Astrocyte of the spinal cord (primary cell): ENCODE data around the gene TXNDC16.

ENCODE experiments used
- DNase-seq: peaks from one replicate; pipeline ENCODE4 v3.0.0; 2011; ENCODE audit warnings: low read depth, low spot score
- H3K4me3 ChIP-seq: 2 replicates; pipeline ENCODE4 v1.5.1; 2011; ENCODE audit warnings: low read depth, mild to moderate bottlenecking, low read length, moderate library complexity
- in situ Hi-C: cut with HindIII; loops from 2 replicates; pipeline ENCODE4 v1.10.0; 2017; ENCODE audit warnings: low sequenced_read_pairs
- TF ChIP-seq, protein P1 (sequence below): IDR thresholded peaks from 2 replicates; pipeline ENCODE4 v1.5.1; 2012; ENCODE audit warnings: low read depth, mild to moderate bottlenecking, low read length, inconsistent platforms

TXNDC16 gene

DNA sequence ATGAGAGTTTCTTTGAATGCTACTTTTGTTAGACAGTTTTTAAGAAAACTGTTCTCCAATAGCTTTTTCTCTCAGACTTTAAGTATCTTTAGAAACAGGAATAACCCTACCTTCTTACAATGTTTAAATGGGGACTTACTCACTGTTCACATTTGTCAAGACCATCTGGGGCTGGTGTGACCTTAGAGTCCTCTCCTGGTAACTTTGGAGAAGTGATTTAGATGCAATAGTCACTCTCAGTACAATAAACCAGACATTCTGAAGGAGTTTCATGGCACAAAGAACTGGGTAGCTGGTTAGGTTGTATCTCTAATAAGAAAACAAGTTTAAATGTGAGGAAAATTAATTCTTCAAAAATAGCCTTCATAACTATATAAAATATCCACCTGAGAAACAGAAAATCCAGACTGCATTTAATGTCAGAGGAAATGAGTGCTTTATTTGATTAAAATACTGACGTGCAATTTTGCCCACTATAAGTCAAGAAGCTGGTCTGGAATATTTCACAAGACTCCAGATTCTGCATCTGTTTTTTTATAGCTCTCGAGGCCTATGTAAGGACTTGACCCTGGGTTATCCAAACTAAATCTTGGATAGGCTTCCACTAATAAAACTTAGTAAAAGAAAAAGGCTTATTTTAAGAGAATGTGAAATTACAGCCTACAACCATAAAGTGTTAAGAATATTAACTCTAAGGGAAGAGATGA is 129.5 kb downstream of the TXNDC16 start:
- no peak for DNase-seq
- in situ Hi-C loops, result no loop called here
- TF ChIP-seq, protein P1, sequence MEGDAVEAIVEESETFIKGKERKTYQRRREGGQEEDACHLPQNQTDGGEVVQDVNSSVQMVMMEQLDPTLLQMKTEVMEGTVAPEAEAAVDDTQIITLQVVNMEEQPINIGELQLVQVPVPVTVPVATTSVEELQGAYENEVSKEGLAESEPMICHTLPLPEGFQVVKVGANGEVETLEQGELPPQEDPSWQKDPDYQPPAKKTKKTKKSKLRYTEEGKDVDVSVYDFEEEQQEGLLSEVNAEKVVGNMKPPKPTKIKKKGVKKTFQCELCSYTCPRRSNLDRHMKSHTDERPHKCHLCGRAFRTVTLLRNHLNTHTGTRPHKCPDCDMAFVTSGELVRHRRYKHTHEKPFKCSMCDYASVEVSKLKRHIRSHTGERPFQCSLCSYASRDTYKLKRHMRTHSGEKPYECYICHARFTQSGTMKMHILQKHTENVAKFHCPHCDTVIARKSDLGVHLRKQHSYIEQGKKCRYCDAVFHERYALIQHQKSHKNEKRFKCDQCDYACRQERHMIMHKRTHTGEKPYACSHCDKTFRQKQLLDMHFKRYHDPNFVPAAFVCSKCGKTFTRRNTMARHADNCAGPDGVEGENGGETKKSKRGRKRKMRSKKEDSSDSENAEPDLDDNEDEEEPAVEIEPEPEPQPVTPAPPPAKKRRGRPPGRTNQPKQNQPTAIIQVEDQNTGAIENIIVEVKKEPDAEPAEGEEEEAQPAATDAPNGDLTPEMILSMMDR, result no peak
- H3K4me3 ChIP-seq, result no peak overlapping the region

DNA sequence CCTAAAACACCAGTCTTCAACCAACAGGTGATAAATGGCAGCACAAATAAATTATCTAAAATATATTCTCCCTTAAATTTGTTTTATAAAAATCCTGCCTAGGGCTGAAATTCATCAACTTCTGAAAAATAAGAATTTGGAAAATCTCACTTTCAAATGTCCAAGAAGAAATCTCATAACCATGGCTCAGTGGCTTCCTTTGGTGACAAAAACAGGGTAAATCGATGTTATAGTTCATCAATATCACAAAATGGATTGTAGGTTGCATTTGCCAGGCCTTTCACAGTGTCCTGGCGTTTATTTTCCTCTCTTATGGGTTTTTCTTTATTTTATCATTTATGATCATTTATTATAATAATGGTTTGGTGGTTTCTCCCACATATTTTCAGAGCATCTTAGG is 135.2 kb downstream of the TXNDC16 start:
- no peak overlapping the region for H3K4me3 ChIP-seq
- TF ChIP-seq, protein P1, result no peak
- in situ Hi-C loops, result no loop called here
- no peak for DNase-seq

DNA sequence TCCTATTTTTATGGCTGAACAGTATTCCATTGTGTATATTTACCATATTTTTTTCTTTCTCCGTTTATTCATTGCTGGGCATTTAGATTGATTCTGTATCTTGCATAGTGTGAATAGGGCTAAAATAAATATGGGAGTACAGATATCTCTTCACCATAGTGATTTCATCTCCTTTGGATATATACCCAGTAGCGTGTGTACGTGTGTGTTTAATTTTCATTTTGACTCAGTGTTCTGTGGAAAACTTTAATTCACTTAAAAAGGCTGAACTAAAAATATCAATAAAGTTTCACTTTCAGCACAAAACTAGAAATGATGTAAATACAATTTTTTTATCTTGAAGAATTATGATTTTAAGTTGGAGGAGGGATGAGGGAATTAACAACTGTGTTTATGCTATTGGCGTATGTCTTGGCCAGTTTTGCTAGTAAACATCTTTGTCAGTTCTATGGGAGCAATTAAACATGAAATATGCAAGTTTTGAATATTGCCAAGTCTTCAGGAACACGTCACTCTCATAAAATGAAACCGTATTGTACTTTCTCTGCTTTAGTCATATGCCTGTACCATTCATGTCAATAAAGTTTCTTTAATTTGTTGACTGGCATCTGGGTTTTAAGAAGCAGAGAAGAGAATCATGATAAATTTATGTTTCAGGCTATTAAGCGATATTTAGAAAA is 138.4 kb downstream of the TXNDC16 start:
- H3K4me3 ChIP-seq, result no peak overlapping the region
- in situ Hi-C loops, result no loop called here
- TF ChIP-seq, protein P1, result no peak
- DNase-seq, result peak; percentile 4

DNA sequence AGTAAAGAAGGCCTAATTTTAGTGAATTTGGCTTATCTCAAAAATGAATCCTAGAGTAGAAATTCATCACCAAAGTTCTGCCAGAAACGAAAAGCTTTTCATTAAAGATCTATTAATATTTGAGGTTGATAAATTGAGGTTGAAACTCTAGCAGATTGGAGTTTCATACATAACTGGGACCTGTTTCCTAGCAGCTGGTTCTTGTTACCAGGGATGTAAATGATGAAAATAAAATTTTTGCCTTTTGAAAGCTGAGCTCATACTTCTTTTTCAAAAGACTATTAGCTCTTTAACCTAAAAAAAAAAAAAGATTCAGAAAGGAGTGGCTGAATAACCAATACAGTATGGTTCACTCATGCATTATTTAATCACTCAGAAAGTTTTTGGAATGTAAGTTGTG is 139.9 kb downstream of the TXNDC16 start:
- H3K4me3 ChIP-seq, result no peak overlapping the region
- in situ Hi-C loops, result no loop called here
- no peak for DNase-seq
- TF ChIP-seq, protein P1, result no peak

DNA sequence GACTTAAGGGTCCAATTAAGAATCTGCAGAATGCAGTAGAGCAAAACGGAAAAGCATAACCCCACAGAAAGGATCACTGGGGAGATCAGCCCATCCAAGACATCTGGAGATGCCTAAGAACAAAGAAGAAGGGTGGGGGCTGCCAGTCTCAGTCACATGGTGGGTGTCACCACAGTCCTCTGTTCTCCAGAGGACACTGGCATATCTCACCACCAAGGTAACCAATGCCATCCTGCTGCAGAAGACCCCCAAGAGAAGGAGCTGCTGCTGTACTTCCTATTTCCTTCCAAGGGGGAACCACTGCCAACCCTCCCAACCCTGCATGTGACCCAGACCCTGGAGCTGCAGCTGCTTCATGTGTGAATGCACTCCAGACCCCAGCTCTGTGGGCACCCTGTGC is 147.0 kb downstream of the TXNDC16 start:
- in situ Hi-C loops, result no loop called here
- no peak overlapping the region for H3K4me3 ChIP-seq
- TF ChIP-seq, protein P1, result no peak
- DNase-seq, result no peak

DNA sequence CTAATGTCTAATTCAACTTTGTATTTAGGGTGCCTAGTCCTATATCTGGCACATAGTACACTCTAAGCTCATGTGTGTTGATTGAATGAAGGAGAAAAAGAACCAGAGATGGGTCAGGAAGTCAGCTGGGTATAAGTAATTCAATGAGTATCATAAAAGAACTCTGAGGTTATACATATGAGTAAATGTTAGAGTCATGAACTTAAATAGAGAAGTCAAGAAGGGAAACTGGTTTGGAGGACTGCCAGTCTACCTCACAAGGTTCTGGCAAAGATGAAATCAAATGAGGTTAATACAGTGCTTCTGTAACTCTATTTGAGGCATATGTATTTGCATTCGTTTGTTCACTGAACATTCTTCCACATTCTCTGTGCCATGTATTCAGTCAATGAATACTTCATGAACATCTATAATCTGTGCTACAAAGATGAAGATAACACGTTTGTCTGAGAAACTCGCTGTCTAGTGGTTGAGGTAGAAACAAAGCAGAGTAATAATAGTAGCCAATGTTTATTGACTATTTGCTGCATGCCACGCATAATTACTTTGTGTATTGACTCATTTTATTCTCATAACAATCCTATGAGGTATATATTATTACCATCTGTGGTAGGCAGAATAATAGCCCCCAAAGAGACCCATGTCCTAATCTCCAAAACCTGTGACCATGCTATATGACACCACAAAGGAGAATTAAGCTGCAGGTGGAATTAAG is 149.3 kb downstream of the TXNDC16 start:
- peak; percentile 75 for DNase-seq
- in situ Hi-C loops, result no loop called here
- H3K4me3 ChIP-seq, result no peak overlapping the region
- TF ChIP-seq, protein P1, result no peak
